IMR-90 (cell line): Measurements from ENCODE around the gene TNFRSF13B. TPM values are rescaled to one million over a fixed set of nuclear protein-coding genes. Genes with fewer than 3 reads are reported as not detected.

Experiments
- ATAC-seq: fragments of 200-7000 bp; cut with Tn5 transposase; 2 replicates; pipeline ENCODE4 v1.9.1; 2020; ENCODE audit warnings: low read depth, mild to moderate bottlenecking, moderate library complexity
- BruUV-seq: library from RNA; stranded (reverse); fragments of 400-500 nt; replicated peaks from 2 replicates; lab custom pipeline; 2021; lab: Mats Ljungman, UMichigan
- CTCF ChIA-PET: fragments of 300-600 bp; formaldehyde crosslinking; extraction: SDS; loops from one replicate; lab custom pipeline; 2021; ENCODE audit warnings: antibody characterized with exemption; lab: Yijun Ruan, JAX
- POLR2A ChIA-PET: fragments of 300-600 bp; sonication (Branson Sonifier 250); formaldehyde crosslinking; loops from one replicate; lab custom pipeline; 2022; ENCODE audit warnings: antibody characterized with exemption; ENCODE audit not compliant: unreplicated experiment; lab: Charles Lee
- DNase-seq: peaks from one replicate; pipeline ENCODE4 v3.0.0; 2013
- H2AFZ ChIP-seq: replicated peaks from 2 replicates; pipeline ENCODE3; 2013; ENCODE audit warnings: low read length, mild to moderate bottlenecking; ENCODE audit not compliant: poor library complexity
- H2AK5ac ChIP-seq: 2 replicates; pipeline ENCODE4 v1.6.1; 2013; ENCODE audit warnings: low read depth, low read length, inconsistent platforms
- H2AK9ac ChIP-seq: replicated peaks from 2 replicates; pipeline ENCODE3; 2013; ENCODE audit warnings: mild to moderate bottlenecking, low read depth, low read length, moderate library complexity; ENCODE audit not compliant: poor library complexity
- H2BK120ac ChIP-seq: 2 replicates; pipeline ENCODE4 v1.6.1; 2013; ENCODE audit warnings: low read depth, low read length, inconsistent platforms
- H2BK15ac ChIP-seq: 3 replicates; pipeline ENCODE4 v1.6.1; 2013; ENCODE audit warnings: low read depth, low read length, inconsistent platforms
- H2BK20ac ChIP-seq: 2 replicates; pipeline ENCODE4 v1.6.1; 2013; ENCODE audit warnings: low read depth, mild to moderate bottlenecking, inconsistent platforms, low read length, moderate library complexity
- H2BK5ac ChIP-seq: 2 replicates; pipeline ENCODE4 v1.6.1; 2013; ENCODE audit warnings: mild to moderate bottlenecking, low read depth, low read length, inconsistent platforms; ENCODE audit not compliant: poor library complexity, severe bottlenecking
- H3K14ac ChIP-seq: replicated peaks from 2 replicates; pipeline ENCODE4 v1.6.1; 2013; ENCODE audit warnings: low read depth, low read length, inconsistent platforms
- H3K18ac ChIP-seq: 2 replicates; pipeline ENCODE4 v1.6.1; 2013; ENCODE audit warnings: low read depth, low read length, control low read depth
- H3K23ac ChIP-seq: 2 replicates; pipeline ENCODE4 v1.6.1; 2013; ENCODE audit warnings: low read depth, low read length, inconsistent platforms
- H3K27ac ChIP-seq: 2 replicates; pipeline ENCODE4 v1.5.1; 2013; ENCODE audit warnings: mild to moderate bottlenecking, control low read depth, low read length; ENCODE audit not compliant: insufficient read depth
- H3K27me3 ChIP-seq: 2 replicates; pipeline ENCODE4 v1.6.1; 2013; ENCODE audit warnings: low read length; ENCODE audit not compliant: control insufficient read depth, insufficient read depth
- H3K36me3 ChIP-seq: 2 replicates; pipeline ENCODE4 v1.6.1; 2013; ENCODE audit warnings: low read length, mixed read lengths; ENCODE audit not compliant: control insufficient read depth, insufficient read depth
- H3K4ac ChIP-seq: 2 replicates; pipeline ENCODE4 v1.6.1; 2013; ENCODE audit warnings: low read depth, low read length, inconsistent platforms
- H3K4me1 ChIP-seq: 2 replicates; pipeline ENCODE4 v1.6.1; 2013; ENCODE audit warnings: low read length, mixed read lengths; ENCODE audit not compliant: control insufficient read depth, insufficient read depth
- H3K4me2 ChIP-seq: 2 replicates; pipeline ENCODE4 v1.6.1; 2013; ENCODE audit warnings: low read depth, mild to moderate bottlenecking, control low read depth, low read length, moderate library complexity
- H3K4me3 ChIP-seq: 2 replicates; pipeline ENCODE4 v1.5.1; 2013; ENCODE audit warnings: low read depth, mild to moderate bottlenecking, control low read depth, low read length, moderate library complexity; ENCODE audit not compliant: insufficient read depth
- H3K56ac ChIP-seq: 2 replicates; pipeline ENCODE4 v1.6.1; 2013; ENCODE audit warnings: low read length, inconsistent platforms; ENCODE audit not compliant: insufficient read depth; ENCODE audit errors: extremely low read depth
- H3K79me1 ChIP-seq, 2 experiments: 2 replicates each; pipeline ENCODE4 v1.6.1; 2013; ENCODE audit warnings: low read length in 2 of 2, inconsistent platforms in 1 of 2, low read depth in 1 of 2
- H3K9ac ChIP-seq: 2 replicates; pipeline ENCODE4 v1.6.1; 2013; ENCODE audit warnings: low read depth, low read length, control low read depth
- H3K9me1 ChIP-seq: 2 replicates; pipeline ENCODE4 v1.6.1; 2013; ENCODE audit warnings: low read length, inconsistent platforms; ENCODE audit not compliant: insufficient read depth
- H3K9me3 ChIP-seq: 2 replicates; pipeline ENCODE4 v1.6.1; 2013; ENCODE audit warnings: low read length; ENCODE audit not compliant: control insufficient read depth, insufficient read depth
- H4K20me1 ChIP-seq: 2 replicates; pipeline ENCODE4 v1.6.1; 2013; ENCODE audit warnings: low read length, inconsistent platforms; ENCODE audit not compliant: insufficient read depth
- H4K5ac ChIP-seq: 2 replicates; pipeline ENCODE4 v1.6.1; 2013; ENCODE audit warnings: mild to moderate bottlenecking, low read depth, low read length, control low read depth
- H4K8ac ChIP-seq, 2 experiments: 2 replicates each; pipeline ENCODE4 v1.6.1; 2013; ENCODE audit warnings: low read depth in 2 of 2, low read length in 2 of 2, control low read depth in 1 of 2, inconsistent platforms in 1 of 2
- H4K91ac ChIP-seq: 2 replicates; pipeline ENCODE4 v1.6.1; 2013; ENCODE audit warnings: low read depth, low read length, inconsistent platforms; ENCODE audit not compliant: insufficient read depth
- BHLHE40 ChIP-seq: fragments of 150-350 bp; IDR thresholded peaks from 2 replicates; pipeline ENCODE4 v1.6.1; 2016; ENCODE audit warnings: mild to moderate bottlenecking, low read depth, low read length
- CHD1 ChIP-seq: IDR thresholded peaks from 2 replicates; pipeline ENCODE4 v1.6.1; 2012; ENCODE audit warnings: low read depth, low read length, improper control_type of control experiment
- CTCF ChIP-seq: conservative IDR thresholded peaks from 2 replicates; pipeline ENCODE4 v1.5.1; 2012; ENCODE audit warnings: mild to moderate bottlenecking, low read depth, low read length, improper control_type of control experiment
- FOS ChIP-seq: fragments of 150-350 bp; IDR thresholded peaks from 2 replicates; pipeline ENCODE4 v1.6.1; 2016; ENCODE audit warnings: low read depth, low read length
- MAFK ChIP-seq: IDR thresholded peaks from 2 replicates; pipeline ENCODE4 v1.6.1; 2012; ENCODE audit warnings: low read depth, low read length, improper control_type of control experiment
- MXI1 ChIP-seq: IDR thresholded peaks from 2 replicates; pipeline ENCODE4 v1.6.1; 2012; ENCODE audit warnings: low read depth, mild to moderate bottlenecking, low read length, moderate library complexity, borderline replicate concordance
- NFE2L2 ChIP-seq: fragments of 150-350 bp; IDR thresholded peaks from 2 replicates; pipeline ENCODE4 v1.6.1; 2016; ENCODE audit warnings: low read depth, mild to moderate bottlenecking, low read length
- POLR2A ChIP-seq: IDR thresholded peaks from 2 replicates; pipeline ENCODE4 v1.6.1; 2012; ENCODE audit warnings: mild to moderate bottlenecking, low read depth, low read length
- RAD21 ChIP-seq: IDR thresholded peaks from 2 replicates; pipeline ENCODE4 v1.6.1; 2012; ENCODE audit warnings: low read length, improper control_type of control experiment
- RCOR1 ChIP-seq: IDR thresholded peaks from 2 replicates; pipeline ENCODE4 v1.6.1; 2012; ENCODE audit warnings: mild to moderate bottlenecking, low read length, improper control_type of control experiment; ENCODE audit not compliant: insufficient replicate concordance
- RFX5 ChIP-seq: IDR thresholded peaks from 2 replicates; pipeline ENCODE4 v1.8.0; 2012; ENCODE audit warnings: low read depth, mild to moderate bottlenecking, low read length, moderate library complexity
- SMC3 ChIP-seq: fragments of 150-350 bp; IDR thresholded peaks from 2 replicates; pipeline ENCODE4 v1.6.1; 2016; ENCODE audit warnings: low read depth, mild to moderate bottlenecking, antibody characterized with exemption, low read length, moderate library complexity
- WGBS, 2 experiments: methylation state at CpG; one replicate each; pipeline versions ENCODE4 v1.1.5 to v1.1.7; 2013; ENCODE audit warnings: missing lambda C conversion rate in 2 of 2; ENCODE audit not compliant: insufficient read length in 1 of 2; ENCODE audit errors: extremely low coverage in 2 of 2; 5-methylcytosine and 5-hydroxymethylcytosine counted together
- dilution Hi-C: fragments of 300-500 bp; cut with HindIII; formaldehyde crosslinking; loops from one replicate; pipeline ENCODE4 v1.14.3; 2018; ENCODE audit warnings: low sequenced_read_pairs; ENCODE audit not compliant: unreplicated experiment
- in situ Hi-C: fragments of 300-500 bp; cut with MboI; formaldehyde crosslinking; loops from 3 replicates; pipeline ENCODE4 v1.14.3; 2019; ENCODE audit warnings: low sequenced_read_pairs, inconsistent platforms, mixed read lengths
- intact Hi-C: fragments of 100-400 bp; cut with micrococcal nuclease; formaldehyde crosslinking; loops from 2 replicates; pipeline ENCODE4 v1.10.0; 2022
- polyA plus RNA-seq, 3 experiments: library from polyadenylated mRNA; depleted of rRNA; stranded (reverse); fragments of >200 nt; gene quantifications; 2 replicates each; pipeline ENCODE4 v1.2.3, GENCODE V29; 2012; ENCODE audit warnings: low replicate concordance in 1 of 3
- total RNA-seq: library from RNA; depleted of rRNA; stranded (reverse); fragments of >200 nt; gene quantifications from 2 replicates; pipeline ENCODE4 v1.2.3, GENCODE V29; 2012
- TF ChIP-seq, protein P1 (sequence below): fragments of 150-350 bp; IDR thresholded peaks from 2 replicates; pipeline ENCODE4 v1.6.1; 2016; ENCODE audit warnings: low read depth, mild to moderate bottlenecking, low read length, moderate library complexity, borderline replicate concordance

The TNFRSF13B gene
- total and polyA plus RNA-seq, 2 of the 4 experiments (the other 2 are of a cell fraction), result not detected

- Histone ChIP-seq H3K18ac (no peak overlapping the region), H3K9me3 (no peaks in the 10 kb centered on the region), H3K14ac (no peak overlapping the region), H3K4me2 (no peak overlapping the region), H2AK5ac (no peak overlapping the region), H2AFZ (peak overlapping the region; percentile 52), H3K9ac (no peak overlapping the region), H3K4me1 (peaks cover 4% of the 10 kb centered on the region), H3K4ac (no peak overlapping the region), H3K36me3 (no peaks in the 10 kb centered on the region), H3K23ac (no peak overlapping the region), H2BK20ac (no peak overlapping the region), H3K79me1 (no peaks in the 10 kb centered on the region), H3K9me1 (peaks cover 3% of the 10 kb centered on the region; the same call in 1 of the 2 replicates), H3K27me3 (peaks cover 9% of the 10 kb centered on the region; the same call in 1 of the 2 replicates), H2AK9ac (no peak overlapping the region), H4K8ac (no peak overlapping the region), H2BK120ac (no peak overlapping the region), H3K4me3 (no peak overlapping the region), H4K20me1 (no peaks in the 10 kb centered on the region), H4K5ac (no peak overlapping the region), H2BK5ac (no peak overlapping the region), H3K56ac (no peak overlapping the region), H3K27ac (no peak overlapping the region), H2BK15ac (no peak overlapping the region), H4K91ac (no peak overlapping the region)
- DNase-seq (no peak), ATAC-seq (no peak)
- dilution Hi-C loops (no loop called here), intact Hi-C loops (loop anchor here (10.0 kb wide), 1 partner anchor 396 kb away; no protein-coding TSS in a partner anchor), in situ Hi-C loops (no loop called here)
- TF ChIP-seq CHD1 (no peak), RFX5 (no peak), NFE2L2 (no peak), RCOR1 (no peak), SMC3 (no peak), FOS (no peak), CTCF (no peak), MXI1 (no peak), RAD21 (no peak), BHLHE40 (no peak), MAFK (no peak), POLR2A (no peak)
- TF ChIP-seq, protein P1, sequence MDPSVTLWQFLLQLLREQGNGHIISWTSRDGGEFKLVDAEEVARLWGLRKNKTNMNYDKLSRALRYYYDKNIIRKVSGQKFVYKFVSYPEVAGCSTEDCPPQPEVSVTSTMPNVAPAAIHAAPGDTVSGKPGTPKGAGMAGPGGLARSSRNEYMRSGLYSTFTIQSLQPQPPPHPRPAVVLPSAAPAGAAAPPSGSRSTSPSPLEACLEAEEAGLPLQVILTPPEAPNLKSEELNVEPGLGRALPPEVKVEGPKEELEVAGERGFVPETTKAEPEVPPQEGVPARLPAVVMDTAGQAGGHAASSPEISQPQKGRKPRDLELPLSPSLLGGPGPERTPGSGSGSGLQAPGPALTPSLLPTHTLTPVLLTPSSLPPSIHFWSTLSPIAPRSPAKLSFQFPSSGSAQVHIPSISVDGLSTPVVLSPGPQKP, result no peak
- WGBS, 2 experiments, result 51% methylated on average over 15 of the region's 26 CpGs; no CpG with 5 or more reads in 1 of the 2 experiments
- BruUV-seq, result no TSS peak
- CTCF ChIA-PET, result no interaction called here
- POLR2A ChIA-PET, result no interaction called here
Observed at GRCh38 chr17:16980813-16981731, 9.2 kb upstream of the TNFRSF13B start.
